Heart left ventricle (tissue), 16 donors: ENCODE results near the gene RBM44. TPM values are rescaled to one million over a fixed set of nuclear protein-coding genes. Genes with fewer than 3 reads are reported as not detected.

Experiments used
- ATAC-seq, 4 donors: fragments of 200-7000 bp; cut with Tn5 transposase; one replicate each; pipeline ENCODE4 v1.9.1; 2020 to 2022; ENCODE audit warnings: moderate library complexity in 4 of 4, mild to moderate bottlenecking in 3 of 4, moderate number of reproducible peaks in 1 of 4
- DNase-seq, 5 donors: peaks; one replicate each; pipeline ENCODE4 v3.0.0-alpha.2; 2020
- H3K27ac ChIP-seq, 12 donors: fragments of 200-600 bp; sonication (generic) in 4 of 12; one replicate each; pipeline versions ENCODE4 v1.5.0 to v1.8.0; 2016 to 2022; ENCODE audit warnings: mild to moderate bottlenecking in 2 of 12
- H3K27me3 ChIP-seq, 9 donors: fragments of 200-600 bp; sonication (generic) in 2 of 9; one replicate each; pipeline versions ENCODE4 v1.5.1 to v1.8.0; 2016 to 2022; ENCODE audit warnings: mild to moderate bottlenecking in 3 of 9
- H3K36me3 ChIP-seq, 9 donors: fragments of 200-600 bp; sonication (generic) in 2 of 9; one replicate each; pipeline versions ENCODE4 v1.5.0 to v1.8.0; 2018 to 2022; ENCODE audit warnings: mild to moderate bottlenecking in 2 of 9
- H3K4me1 ChIP-seq, 12 donors: fragments of 200-600 bp; sonication (generic) in 4 of 12; one replicate each; pipeline versions ENCODE4 v1.5.0 to v1.8.0; 2016 to 2022; ENCODE audit warnings: mild to moderate bottlenecking in 3 of 12
- H3K4me3 ChIP-seq, 12 donors: fragments of 200-600 bp; sonication (generic) in 4 of 12; one replicate each; pipeline versions ENCODE4 v1.5.0 to v1.8.0; 2017 to 2022; ENCODE audit warnings: mild to moderate bottlenecking in 9 of 12, moderate library complexity in 4 of 12
- H3K9me3 ChIP-seq, 12 donors: fragments of 200-600 bp; sonication (generic) in 4 of 12; one replicate each; pipeline versions ENCODE4 v1.5.0 to v1.8.0; 2016 to 2022; ENCODE audit warnings: mild to moderate bottlenecking in 1 of 12
- CTCF ChIP-seq, 12 donors: fragments of 200-600 bp; sonication (generic) in 4 of 12; IDR thresholded peaks; one replicate each; pipeline versions ENCODE4 v1.5.0 to v1.8.0; 2018 to 2022; ENCODE audit warnings: antibody characterized with exemption in 12 of 12, mild to moderate bottlenecking in 5 of 12
- POLR2A ChIP-seq, 2 donors: fragments of 450-650 bp; IDR thresholded peaks; one replicate each; pipeline ENCODE4 v1.6.1; 2017; ENCODE audit warnings: antibody characterized with exemption in 2 of 2, mild to moderate bottlenecking in 2 of 2, moderate library complexity in 2 of 2
- WGBS, 4 donors: extraction: QIAGEN DNeasy Blood & Tissue Kit in 2 of 4; methylation state at CpG; one replicate each; pipeline versions ENCODE4 v1.1.5 to v1.1.7; 2013 to 2018; 5-methylcytosine and 5-hydroxymethylcytosine counted together
- intact Hi-C, 10 donors: fragments of 100-400 bp; cut with DNase I; formaldehyde crosslinking; loops; one replicate each; pipeline versions ENCODE4 v1.11.1 to v1.14.2; 2022
- polyA plus RNA-seq, 2 donors: library from polyadenylated mRNA; stranded (reverse); fragments of 200-250 nt; gene quantifications; one replicate each; pipeline ENCODE4 v1.2.3, GENCODE V29; 2013
- total RNA-seq, 9 donors: library from RNA; depleted of rRNA in 2 of 9; stranded (reverse); fragments of >200 nt in 2 of 9; fragmentation: NEBNext Ultra II Directional in 3 of 9; extraction: Animal tissue kit (Norgen Biotek cat#: 25700) in 3 of 9; gene quantifications; one replicate each; pipeline versions ENCODE4 v1.1.0 to v1.2.4, GENCODE V29; 2016 to 2023
- donor health status: ischemic (EF 13 %, LVEDD 7.1; RV severe dilation, severe dysfunction).
- donor health status: healthy with polysubstance abuse.
- donor health status: DM: no; HTN: yes; CAD: no.
- donor health status: DM: no; HTN: no; CAD: no.
- donor health status: ischemic (EF 25% LVEDD 6.9; RV normal size, moderate dysfunction).
- donor health status: ischemic (EF 25% LVEDD 5.7; RV mildly dilated, moderate dysfunction).
- donor health status: healthy.
- donor health status: DM: yes; HTN: yes; CAD: no.
- donor health status: ischemic (EF 35%, LVEDD 5.7; RV mildly dilated, moderate dysfunction).
- donor health status: nonischemic (EF 11% LVEDD 7.7; RV severe dilation, severe dysfunction).
- donor health status: DM: yes; HTN: yes; CAD: no.
- donor health status: PGD.
- donor health status: ischemic (EF 29% LVEDD 5.4; RV normal size, mild dysfunction).
- donor health status: nonischemic (EF 23%, LVEDD 6.1; RV moderate dilation, normal function).

Gene RBM44
- total and polyA plus RNA-seq, 11 donors = 0.16 to 0.94 (median 0.44) TPM

DNA sequence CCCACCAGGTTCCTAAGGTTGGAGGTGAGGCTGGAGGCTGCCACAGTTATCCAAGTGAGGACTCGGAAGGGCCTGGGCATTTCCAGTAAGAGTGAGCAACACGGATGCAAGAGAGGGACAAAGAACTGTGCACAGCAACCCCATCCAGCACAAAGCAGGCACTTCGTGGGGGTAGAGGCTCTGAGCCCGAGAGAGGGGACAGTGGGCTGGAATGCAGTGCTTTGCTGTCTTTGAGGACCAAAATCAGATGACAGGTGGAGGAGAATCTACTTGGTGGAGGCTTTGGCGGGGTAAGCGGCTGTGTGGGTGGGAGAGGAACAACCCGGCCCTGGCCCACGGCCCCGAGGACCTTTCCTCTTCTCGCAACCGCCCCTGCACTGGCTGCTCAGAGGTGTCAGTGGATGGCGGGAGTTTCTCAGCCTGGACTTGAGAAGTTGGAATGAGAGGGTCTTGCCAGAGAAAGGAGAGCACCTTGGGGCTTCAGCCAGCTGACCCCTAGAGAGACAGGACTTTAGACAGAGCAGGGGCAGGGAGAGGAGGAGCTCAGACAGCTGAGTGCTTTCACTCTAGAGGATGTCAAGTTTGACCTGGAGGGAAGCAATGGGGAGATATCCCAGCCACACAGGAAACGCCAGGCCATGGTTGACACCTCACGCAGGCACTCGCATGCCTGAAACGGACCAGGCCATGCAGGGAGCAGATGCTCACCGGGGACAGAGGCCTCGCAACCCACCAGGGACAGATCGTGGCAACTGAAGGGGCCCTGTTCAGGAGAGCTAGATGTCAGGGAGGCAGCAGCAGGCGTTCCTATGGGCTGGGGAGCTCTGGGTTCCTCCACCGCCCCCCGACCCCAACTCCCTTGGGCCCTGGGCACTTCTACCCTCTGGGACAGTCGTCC, 72.4 kb downstream of the RBM44 start:
- WGBS, 4 donors = 60 to 71% (median 67%) methylated on average over 19 to 23 of the region's 23 CpGs
- DNase-seq (no peak), ATAC-seq (peak in 3 of 4 donors; percentile 10 to 21 (median 12))
- H3K36me3 ChIP-seq = no peaks in the 10 kb centered on the region
- no peak overlapping the region for H3K4me3 ChIP-seq
- no peaks in the 10 kb centered on the region for H3K9me3 ChIP-seq
- peaks cover 0 to 6% (median 0%) of the 10 kb centered on the region in 9 donors for H3K27me3 ChIP-seq
- TF ChIP-seq CTCF (IDR thresholded peaks at IDR 0.05) (no peak), POLR2A (IDR thresholded peaks at IDR 0.05) (no peak)
- intact Hi-C loops = no loop called here
- peaks cover 0 to 58% (median 21%) of the 10 kb centered on the region in 12 donors for H3K4me1 ChIP-seq
- peak overlapping the region in 5 of 12 donors; percentile 24 to 97 (median 51) for H3K27ac ChIP-seq

DNA sequence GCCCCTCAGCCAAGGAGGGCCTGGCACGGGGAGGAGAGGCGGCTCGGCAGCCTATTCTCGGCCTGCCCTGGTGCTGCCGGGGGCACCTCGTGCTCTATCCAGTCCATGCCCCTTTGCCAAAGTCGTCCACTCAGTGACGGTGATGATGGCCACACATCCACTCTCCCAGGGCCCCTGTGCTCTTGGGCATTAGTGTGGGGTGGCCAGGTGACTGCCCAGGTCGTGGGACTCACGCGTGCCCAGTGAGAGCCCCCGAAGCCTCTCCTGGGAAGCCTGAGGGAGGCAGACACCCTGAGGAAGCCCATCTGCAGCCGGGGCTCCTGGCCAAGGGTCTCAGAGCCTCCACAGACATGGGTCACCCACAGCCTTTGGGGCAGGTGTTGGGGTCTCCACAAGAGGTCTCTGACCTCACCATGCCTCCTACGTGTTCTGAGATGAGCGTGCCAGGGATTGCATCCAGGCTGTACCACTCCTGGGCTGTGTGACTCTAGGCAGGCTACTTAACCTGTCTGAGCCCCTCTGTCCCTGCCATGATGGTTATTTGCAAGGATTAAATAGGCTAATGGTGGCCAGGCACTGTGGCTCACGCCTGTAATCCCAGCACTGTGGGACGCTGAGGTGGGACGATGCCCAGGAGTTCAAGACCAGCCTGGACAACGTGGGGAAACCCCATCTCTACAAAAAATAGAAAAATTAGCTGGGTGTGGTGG, 73.8 kb downstream of the RBM44 start:
- Histone ChIP-seq H3K4me1 (peaks cover 0 to 66% (median 23%) of the 10 kb centered on the region in 12 donors), H3K4me3 (no peak overlapping the region), H3K9me3 (no peaks in the 10 kb centered on the region), H3K27ac (peak overlapping the region in 6 of 12 donors; percentile 24 to 97 (median 39)), H3K36me3 (no peaks in the 10 kb centered on the region), H3K27me3 (peaks cover 0 to 6% (median 0%) of the 10 kb centered on the region in 9 donors)
- DNase-seq (peak in 1 of 5 donors; percentile 52), ATAC-seq (peak in 3 of 4 donors; percentile 59 to 69 (median 59))
- TF ChIP-seq CTCF (IDR thresholded peaks at IDR 0.05) = no peak
- no peak for TF ChIP-seq POLR2A (IDR thresholded peaks at IDR 0.05)
- intact Hi-C loops = no loop called here
- WGBS, 4 donors = 66 to 84% (median 75%) methylated on average over 12 to 19 of the region's 19 CpGs

DNA sequence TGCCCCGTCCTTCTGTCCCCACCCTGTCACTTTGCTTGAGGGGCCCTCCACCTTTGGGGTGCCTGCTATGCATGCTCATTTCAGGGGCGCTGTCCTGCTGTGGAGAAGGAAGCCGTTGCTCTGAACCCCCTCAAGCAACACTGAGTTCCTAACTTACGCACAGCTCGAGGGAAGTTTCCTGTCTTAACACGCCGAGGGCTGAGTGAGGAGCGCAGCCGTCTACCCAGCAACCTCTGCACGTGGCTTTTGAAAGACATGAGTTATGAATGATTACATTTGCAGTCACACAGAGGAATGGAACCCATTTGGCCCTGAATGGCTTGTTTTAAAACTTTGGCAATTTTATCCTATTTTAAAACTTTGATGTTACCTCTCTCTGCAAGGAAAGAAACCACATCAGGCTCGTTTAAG, 74.8 kb downstream of the RBM44 start:
- Histone ChIP-seq H3K36me3 (no peaks in the 10 kb centered on the region), H3K27ac (peak overlapping the region in 3 of 12 donors; percentile 53 to 97 (median 63)), H3K4me3 (no peak overlapping the region), H3K9me3 (no peaks in the 10 kb centered on the region), H3K4me1 (peaks cover 0 to 74% (median 23%) of the 10 kb centered on the region in 12 donors), H3K27me3 (peaks cover 0 to 6% (median 0%) of the 10 kb centered on the region in 9 donors)
- TF ChIP-seq CTCF (IDR thresholded peaks at IDR 0.05) (no peak), POLR2A (IDR thresholded peaks at IDR 0.05) (no peak)
- no peak for ATAC-seq
- peak in 1 of 5 donors; percentile 15 for DNase-seq
- intact Hi-C loops = no loop called here
- WGBS, 4 donors = 57 to 66% (median 62%) methylated on average over 11 of the region's 11 CpGs
